KOPT-K1 (cell line): ENCODE measurements around the gene CTSH.

ENCODE experiments used
- H3K27ac ChIP-seq: fragments of 200-600 bp; sonication (generic); 2 replicates; pipeline ENCODE4 v1.5.1; 2016; ENCODE audit warnings: antibody characterized with exemption, mild to moderate bottlenecking, low read depth, low read length; ENCODE audit not compliant: poor library complexity, severe bottlenecking
- H3K36me3 ChIP-seq: fragments of 200-600 bp; sonication (generic); 2 replicates; pipeline ENCODE4 v1.5.1; 2017; ENCODE audit warnings: antibody characterized with exemption, mild to moderate bottlenecking, low read length, moderate library complexity; ENCODE audit not compliant: insufficient read depth
- H3K9me3 ChIP-seq: fragments of 200-600 bp; sonication (generic); 2 replicates; pipeline ENCODE4 v1.5.1; 2017; ENCODE audit warnings: antibody characterized with exemption, low read length, mild to moderate bottlenecking; ENCODE audit not compliant: insufficient read depth, poor library complexity, severe bottlenecking

Gene CTSH

DNA sequence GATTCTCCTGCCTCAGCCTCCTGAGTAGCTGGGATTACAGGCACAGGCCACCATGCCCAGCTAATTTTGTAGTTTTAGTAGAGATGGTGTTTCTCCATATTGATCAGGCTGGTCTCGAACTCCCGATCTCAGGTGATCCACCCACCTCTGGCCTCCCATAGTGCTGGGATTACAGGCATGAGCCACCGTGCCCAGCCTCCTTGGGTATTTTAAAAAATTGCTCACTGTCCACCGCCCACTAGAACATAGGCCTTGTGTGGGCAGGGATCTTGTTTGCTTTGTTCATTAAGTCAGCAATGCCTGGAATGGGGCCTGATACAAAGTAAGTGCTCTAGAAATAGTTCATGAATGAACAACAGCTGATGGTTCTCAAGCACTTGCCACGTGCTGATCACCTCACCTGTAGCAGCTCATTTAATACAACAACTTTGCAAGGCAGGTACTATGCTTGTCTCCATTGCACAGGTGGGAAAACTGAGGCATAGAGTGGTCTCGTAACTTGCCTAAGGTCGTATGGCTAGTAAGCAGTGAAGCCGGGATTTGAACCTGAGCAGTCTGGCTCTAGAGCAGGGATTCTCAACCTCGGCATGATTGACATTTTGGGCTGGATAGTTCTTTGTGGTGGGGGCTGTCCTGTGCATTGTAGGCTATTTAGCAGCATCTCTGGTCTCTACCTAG is 12.7 kb upstream of the CTSH start:
- no peaks in the 10 kb centered on the region for H3K9me3 ChIP-seq
- H3K27ac ChIP-seq: no peak overlapping the region

DNA sequence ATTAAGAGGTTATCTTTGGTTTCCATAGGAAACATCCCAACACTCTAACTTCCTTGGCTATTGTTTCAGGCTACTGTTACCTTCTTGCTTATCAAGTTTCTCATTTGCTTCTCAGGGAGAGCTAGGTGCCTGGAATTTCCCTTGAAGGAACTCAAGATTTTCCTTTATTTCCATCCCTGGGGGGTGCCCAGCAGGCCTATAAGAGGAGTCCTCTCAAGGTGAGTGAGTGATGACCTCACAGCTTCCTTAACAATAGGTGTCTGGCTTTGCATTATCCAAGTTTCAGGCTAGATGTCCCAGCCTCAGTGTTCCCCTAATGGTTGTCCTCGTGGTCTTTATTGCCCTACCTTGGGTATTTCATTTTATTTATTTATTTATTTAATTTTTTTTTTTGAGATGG is 12.1 kb upstream of the CTSH start:
- Histone ChIP-seq H3K9me3 (no peaks in the 10 kb centered on the region), H3K27ac (no peak overlapping the region), H3K36me3 (no peaks in the 10 kb centered on the region)

More for the DNA sequence above, 12.7 kb upstream of the CTSH start:
- H3K36me3 ChIP-seq: no peaks in the 10 kb centered on the region

GRCh38 chr15:78955355-78955754 is 10.5 kb upstream of the CTSH start:
- no peak overlapping the region for H3K27ac ChIP-seq
- H3K36me3 ChIP-seq: no peaks in the 10 kb centered on the region
- H3K9me3 ChIP-seq: no peaks in the 10 kb centered on the region

- Histone ChIP-seq H3K36me3 (no peaks in the 10 kb centered on the region), H3K27ac (peak overlapping the region; percentile 12), H3K9me3 (no peaks in the 10 kb centered on the region)
Observed at GRCh38 chr15:78951841-78952238, 7.0 kb upstream of the CTSH start.

- peak overlapping the region; percentile 12 for H3K27ac ChIP-seq
- no peaks in the 10 kb centered on the region for H3K9me3 ChIP-seq
- no peaks in the 10 kb centered on the region for H3K36me3 ChIP-seq
Observed at GRCh38 chr15:78950902-78951840, 6.3 kb upstream of the CTSH start.

GRCh38 chr15:78950343-78950742 is 5.5 kb upstream of the CTSH start:
- Histone ChIP-seq H3K9me3 (no peaks in the 10 kb centered on the region), H3K27ac (no peak overlapping the region), H3K36me3 (no peaks in the 10 kb centered on the region)

DNA sequence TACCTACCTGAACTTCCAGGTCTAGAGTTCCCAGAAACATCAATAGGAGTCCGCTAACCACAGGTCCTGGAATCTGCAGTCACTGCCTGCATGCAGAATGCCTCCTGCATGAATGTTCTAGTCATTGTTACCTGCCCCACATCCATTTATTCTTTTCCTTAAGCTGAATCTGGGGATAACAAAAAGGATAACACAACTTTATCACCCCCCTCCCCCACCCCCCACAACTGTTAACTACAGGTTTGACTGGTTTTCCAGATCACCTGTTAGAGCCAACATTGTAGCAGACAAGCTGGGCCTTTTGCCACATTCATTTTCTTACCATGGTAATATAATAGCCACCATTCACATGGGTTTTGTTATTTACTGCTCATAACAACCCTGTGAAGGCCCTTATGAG is 4.6 kb upstream of the CTSH start:
- no peaks in the 10 kb centered on the region for H3K9me3 ChIP-seq
- no peaks in the 10 kb centered on the region for H3K36me3 ChIP-seq
- no peak overlapping the region for H3K27ac ChIP-seq

- Histone ChIP-seq H3K27ac (no peak overlapping the region), H3K9me3 (no peaks in the 10 kb centered on the region), H3K36me3 (no peaks in the 10 kb centered on the region)
Observed at GRCh38 chr15:78947506-78947905, 2.7 kb upstream of the CTSH start.

DNA sequence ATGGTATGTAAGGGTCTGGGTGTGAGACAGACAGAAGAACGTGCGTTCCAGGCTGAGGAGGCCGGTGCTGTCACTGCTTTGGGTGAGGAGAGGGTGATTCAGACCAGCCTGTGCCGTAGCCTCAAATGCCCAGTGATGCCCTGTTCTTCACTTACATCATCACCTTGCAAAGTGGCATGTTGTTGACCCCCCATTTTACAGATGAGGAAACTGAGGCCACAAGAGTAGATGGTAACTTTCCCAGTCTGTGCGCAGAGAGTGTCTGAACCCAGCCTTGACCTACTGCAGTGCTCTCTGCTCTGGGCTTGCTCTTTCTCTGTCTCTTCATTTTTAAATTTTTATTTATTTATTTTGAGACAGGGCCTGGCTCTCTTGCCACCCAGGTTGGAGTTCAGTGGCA is 1.6 kb upstream of the CTSH start:
- Histone ChIP-seq H3K27ac (no peak overlapping the region), H3K36me3 (no peaks in the 10 kb centered on the region), H3K9me3 (no peaks in the 10 kb centered on the region)

DNA sequence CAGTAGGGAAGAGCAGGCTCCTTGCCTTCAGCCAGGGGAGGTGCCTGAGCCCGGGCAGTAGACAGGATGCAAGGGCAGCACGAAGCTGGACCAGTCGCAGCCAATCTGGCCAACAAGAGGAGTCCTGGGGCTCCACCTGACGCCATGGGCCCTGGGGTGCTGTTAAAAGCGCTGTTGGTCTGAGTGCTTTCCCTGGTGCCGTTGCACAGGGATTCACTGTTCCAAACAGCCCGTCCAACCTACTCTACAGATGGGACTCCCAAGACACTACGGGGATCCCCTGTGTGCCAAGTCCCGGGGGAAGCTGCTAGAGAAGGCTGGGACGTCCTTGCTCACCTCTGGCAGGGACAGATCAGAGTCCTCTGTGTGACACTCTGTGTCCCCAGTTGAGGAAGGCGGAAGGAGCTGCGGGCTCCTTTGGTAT is 632 bp downstream of the CTSH start:
- Histone ChIP-seq H3K9me3 (no peaks in the 10 kb centered on the region), H3K36me3 (no peaks in the 10 kb centered on the region), H3K27ac (peak overlapping the region; percentile 55)

GRCh38 chr15:78943692-78944091 is 1.2 kb downstream of the CTSH start:
- Histone ChIP-seq H3K9me3 (no peaks in the 10 kb centered on the region), H3K36me3 (no peaks in the 10 kb centered on the region), H3K27ac (peak overlapping the region; percentile 55)

- Histone ChIP-seq H3K9me3 (no peaks in the 10 kb centered on the region), H3K36me3 (no peaks in the 10 kb centered on the region), H3K27ac (no peak overlapping the region)
Observed at GRCh38 chr15:78942741-78943140, 2.1 kb downstream of the CTSH start.

DNA sequence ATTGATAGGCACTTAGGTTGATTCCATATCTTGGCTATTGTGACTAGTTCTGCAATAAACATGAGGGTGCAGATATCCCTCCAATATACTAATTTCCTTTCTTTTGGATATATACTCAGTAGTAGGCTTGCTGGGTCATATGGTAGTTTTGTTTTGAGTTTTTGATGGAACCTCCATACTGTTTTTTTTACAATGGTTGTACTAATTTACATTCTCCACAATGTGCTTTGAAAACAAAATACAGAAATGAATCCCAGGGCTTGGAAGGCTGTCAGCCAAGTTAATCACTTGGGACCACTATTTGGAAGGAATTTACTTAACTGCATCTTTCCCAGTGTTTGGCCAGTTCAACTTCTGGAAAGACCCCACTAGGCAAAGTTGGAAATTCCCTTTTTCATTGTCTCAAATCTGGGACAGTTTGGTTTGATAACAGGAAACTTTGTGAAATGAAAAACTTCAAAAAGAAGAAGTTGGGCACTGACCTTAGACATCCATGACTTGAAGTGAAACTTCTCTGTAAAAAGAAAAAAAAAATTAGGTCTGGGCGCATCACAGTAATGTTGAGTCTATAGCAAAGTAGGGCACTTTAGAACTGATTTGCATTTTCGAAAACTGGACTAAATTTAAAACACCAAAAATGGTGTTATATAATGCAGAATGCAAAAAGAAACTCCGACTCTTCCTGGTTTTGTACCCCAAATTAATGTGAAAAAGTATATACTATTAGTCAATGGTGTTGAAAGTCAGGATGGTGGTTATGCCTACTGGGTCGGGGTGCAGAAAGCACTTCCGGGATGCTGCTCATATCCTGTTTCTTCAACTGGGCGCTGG is 6.0 kb downstream of the CTSH start:
- no peaks in the 10 kb centered on the region for H3K9me3 ChIP-seq
- peak overlapping the region; percentile 87 for H3K27ac ChIP-seq
- H3K36me3 ChIP-seq: peaks cover 19% of the 10 kb centered on the region; the same call in 1 of the 2 replicates

DNA sequence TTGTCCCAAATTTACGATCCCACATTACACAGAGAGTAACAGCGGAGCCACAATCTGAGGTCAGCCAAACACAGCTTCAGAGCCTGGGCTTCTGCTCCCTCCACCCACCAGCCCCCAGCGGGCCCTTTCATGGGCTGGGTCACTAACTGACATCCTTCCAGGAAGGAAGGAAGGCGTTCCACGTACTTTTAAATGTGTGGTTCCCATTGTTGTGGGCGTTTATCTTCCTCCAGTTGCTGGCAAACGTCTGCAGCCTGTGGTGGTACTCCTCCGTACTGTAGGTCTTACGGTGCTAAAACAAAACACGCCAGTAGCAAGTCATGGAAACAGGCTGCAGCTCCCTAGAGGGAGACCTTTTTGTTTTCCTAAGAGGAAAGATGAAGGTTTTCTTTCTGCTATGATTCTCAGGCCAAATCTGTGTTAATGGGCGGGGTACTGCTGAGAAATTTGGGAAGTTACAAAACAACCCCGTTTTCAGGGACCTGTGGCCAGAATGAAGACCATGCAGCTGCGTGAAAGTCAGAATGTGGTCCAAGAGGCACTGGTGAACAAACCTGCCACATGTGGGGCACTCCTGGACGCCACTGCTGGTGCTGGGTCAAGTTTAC is 7.6 kb downstream of the CTSH start:
- H3K36me3 ChIP-seq: peaks cover 27% of the 10 kb centered on the region; the same call in 1 of the 2 replicates
- peak overlapping the region; percentile 87 for H3K27ac ChIP-seq

More for the DNA sequence above, 7.6 kb downstream of the CTSH start:
- no peaks in the 10 kb centered on the region for H3K9me3 ChIP-seq
